Liver (tissue), 9 donors: Measurements from ENCODE around the gene TYRO3. TPM values are rescaled to one million over a fixed set of nuclear protein-coding genes. Genes with fewer than 3 reads are reported as not detected.

Experiments used
- DNase-seq: peaks from one replicate; pipeline ENCODE4 v3.0.0-alpha.2; 2017; ENCODE audit warnings: low spot score
- H3K27ac ChIP-seq, 2 donors: one replicate each; pipeline ENCODE4 v1.7.0; 2013; ENCODE audit warnings: inconsistent platforms in 2 of 2, low read length in 2 of 2, control low read depth in 1 of 2, low read depth in 1 of 2, mild to moderate bottlenecking in 1 of 2
- H3K27me3 ChIP-seq, 4 donors: one replicate each; pipeline versions ENCODE4 v1.6.1 to v1.7.0; 2013; ENCODE audit warnings: low read length in 3 of 4, inconsistent platforms in 1 of 4, mild to moderate bottlenecking in 1 of 4, moderate library complexity in 1 of 4; ENCODE audit not compliant: control insufficient read depth in 4 of 4, insufficient read depth in 4 of 4
- H3K36me3 ChIP-seq, 4 donors: one replicate each; pipeline versions ENCODE4 v1.6.1 to v1.7.0; 2013; ENCODE audit warnings: low read length in 3 of 4, mild to moderate bottlenecking in 3 of 4, low read depth in 1 of 4, moderate library complexity in 1 of 4; ENCODE audit not compliant: control insufficient read depth in 4 of 4, insufficient read depth in 3 of 4
- H3K4me1 ChIP-seq, 4 donors: one replicate each; pipeline versions ENCODE4 v1.6.1 to v1.7.0; 2013; ENCODE audit warnings: low read length in 3 of 4, mild to moderate bottlenecking in 3 of 4, moderate library complexity in 1 of 4; ENCODE audit not compliant: control insufficient read depth in 4 of 4, insufficient read depth in 4 of 4
- H3K4me3 ChIP-seq, 3 donors: one replicate each; pipeline versions ENCODE4 v1.6.1 to v1.7.0; 2013; ENCODE audit warnings: low read length in 3 of 3, control low read depth in 1 of 3, low read depth in 1 of 3, mild to moderate bottlenecking in 1 of 3
- H3K9ac ChIP-seq, 2 donors: one replicate each; pipeline ENCODE4 v1.7.0; 2013; ENCODE audit warnings: low read length in 2 of 2, mild to moderate bottlenecking in 2 of 2, moderate library complexity in 2 of 2, control low read depth in 1 of 2, low read depth in 1 of 2
- H3K9me3 ChIP-seq, 4 donors: one replicate each; pipeline versions ENCODE4 v1.6.1 to v1.7.0; 2013; ENCODE audit warnings: low read length in 3 of 4; ENCODE audit not compliant: control insufficient read depth in 4 of 4
- ATF3 ChIP-seq: IDR thresholded peaks from 2 replicates; pipeline ENCODE4 v1.6.1; 2016; ENCODE audit warnings: antibody characterized with exemption
- CTCF ChIP-seq: fragments of 150-350 bp; IDR thresholded peaks from 2 replicates; pipeline ENCODE4 v1.5.1; 2017; ENCODE audit warnings: improper control_type of control experiment, low read depth, low read length; ENCODE audit not compliant: missing input control
- EGR1 ChIP-seq, 2 donors: IDR thresholded peaks; 2 replicates each; pipeline ENCODE4 v1.6.1; 2016 to 2018; ENCODE audit warnings: antibody characterized with exemption in 2 of 2, low read depth in 2 of 2
- FOXA1 ChIP-seq: IDR thresholded peaks from 2 replicates; pipeline ENCODE4 v1.6.1; 2016; ENCODE audit warnings: antibody characterized with exemption
- FOXA2 ChIP-seq: IDR thresholded peaks from 2 replicates; pipeline ENCODE4 v1.6.1; 2016; ENCODE audit warnings: antibody characterized with exemption
- GABPA ChIP-seq, 2 donors: IDR thresholded peaks in 1 of 2; conservative IDR thresholded peaks in 1 of 2; 2 replicates each; pipeline ENCODE4 v1.6.1; 2016; ENCODE audit warnings: antibody characterized with exemption in 2 of 2, mild to moderate bottlenecking in 1 of 2, moderate library complexity in 1 of 2
- HNF4A ChIP-seq, 2 donors: conservative IDR thresholded peaks; 2 replicates each; pipeline ENCODE4 v1.6.1; 2016; ENCODE audit warnings: antibody characterized with exemption in 2 of 2, mild to moderate bottlenecking in 2 of 2
- HNF4G ChIP-seq: IDR thresholded peaks from 2 replicates; pipeline ENCODE4 v1.6.1; 2016; ENCODE audit warnings: antibody characterized with exemption
- JUND ChIP-seq, 2 donors: IDR thresholded peaks; 2 replicates each; pipeline ENCODE4 v1.6.1; 2016; ENCODE audit warnings: antibody characterized with exemption in 2 of 2
- MAX ChIP-seq: IDR thresholded peaks from 2 replicates; pipeline ENCODE4 v1.6.1; 2016; ENCODE audit warnings: antibody characterized with exemption
- NR2F2 ChIP-seq: IDR thresholded peaks from 2 replicates; pipeline ENCODE4 v1.6.1; 2016; ENCODE audit warnings: antibody characterized with exemption
- REST ChIP-seq: IDR thresholded peaks from 2 replicates; pipeline ENCODE4 v1.6.1; 2016; ENCODE audit warnings: antibody characterized with exemption, mild to moderate bottlenecking
- RXRA ChIP-seq, 2 donors: IDR thresholded peaks; 2 replicates each; pipeline ENCODE4 v1.6.1; 2017 to 2018; ENCODE audit warnings: antibody characterized with exemption in 2 of 2, mild to moderate bottlenecking in 1 of 2
- SP1 ChIP-seq: IDR thresholded peaks from 2 replicates; pipeline ENCODE4 v1.6.1; 2018; ENCODE audit warnings: antibody characterized with exemption, mild to moderate bottlenecking
- TAF1 ChIP-seq: conservative IDR thresholded peaks from 2 replicates; pipeline ENCODE4 v1.6.1; 2016; ENCODE audit warnings: antibody characterized with exemption, mild to moderate bottlenecking
- YY1 ChIP-seq: IDR thresholded peaks from 2 replicates; pipeline ENCODE4 v1.6.1; 2016; ENCODE audit warnings: antibody characterized with exemption, mild to moderate bottlenecking
- ZBTB33 ChIP-seq: IDR thresholded peaks from 2 replicates; pipeline ENCODE4 v1.6.1; 2016; ENCODE audit warnings: antibody characterized with exemption
- WGBS: extraction: QIAGEN DNeasy Blood & Tissue Kit; methylation state at CpG from one replicate; pipeline ENCODE4 v1.1.7; 2013; 5-methylcytosine and 5-hydroxymethylcytosine counted together
- polyA plus RNA-seq, 2 donors: library from polyadenylated mRNA; stranded (reverse) in 1 of 2; unstranded in 1 of 2; fragments of 200-250 nt in 1 of 2; fragments of >200 nt in 1 of 2; fragmentation: Nextera tagmentation in 1 of 2; extraction: Ambion mirVana in 1 of 2; gene quantifications; one replicate each; pipeline versions ENCODE4 v1.2.1 to v1.2.3, GENCODE V29; 2013 to 2015
- total RNA-seq, 2 donors: library from RNA; depleted of rRNA; stranded (reverse); fragments of >200 nt; gene quantifications; one replicate each; pipeline ENCODE4 v1.2.3, GENCODE V29; 2014
- donor health status: healthy.
- donor health status: healthy.
- donor health status: healthy.
- donor health status: healthy.
- donor health status: healthy.

The TYRO3 gene
- total and polyA plus RNA-seq, 4 donors, result 1.1 to 2.3 (median 2.3) TPM

GRCh38 chr15:41517895-41518449, 41.0 kb upstream of the TYRO3 start:
- peaks cover 0 to 6% (median 4%) of the 10 kb centered on the region in 4 donors for H3K4me1 ChIP-seq
- no peak for DNase-seq
- no peaks in the 10 kb centered on the region for H3K9me3 ChIP-seq
- no peak overlapping the region for H3K9ac ChIP-seq
- peaks cover 0 to 17% (median 6%) of the 10 kb centered on the region in 4 donors for H3K36me3 ChIP-seq
- WGBS, result 96% methylated on average over 8 of the region's 8 CpGs
- no peaks in the 10 kb centered on the region for H3K27me3 ChIP-seq
- TF ChIP-seq ATF3, result no peak
- TF ChIP-seq HNF4A (conservative IDR thresholded peaks at IDR 0.05), result no peak
- TF ChIP-seq EGR1 (IDR thresholded peaks at IDR 0.05; ENCODE audit: low read depth in 2 of 2), result no peak
- no peak for TF ChIP-seq TAF1
- no peak for TF ChIP-seq HNF4G
- no peak for TF ChIP-seq SP1
- TF ChIP-seq FOXA2, result no peak
- no peak for TF ChIP-seq RXRA (IDR thresholded peaks at IDR 0.05)
- TF ChIP-seq FOXA1, result no peak
- TF ChIP-seq REST, result no peak
- no peak for TF ChIP-seq NR2F2
- no peak for TF ChIP-seq CTCF
- TF ChIP-seq JUND (IDR thresholded peaks at IDR 0.05), result no peak
- no peak for TF ChIP-seq ZBTB33
- no peak for TF ChIP-seq MAX
- no peak for TF ChIP-seq YY1
- no peak for TF ChIP-seq GABPA (IDR thresholded peaks at IDR 0.05 in 1 of 2, conservative IDR thresholded peaks at IDR 0.05 in 1 of 2)
- no peak overlapping the region for H3K4me3 ChIP-seq
- H3K27ac ChIP-seq, result no peak overlapping the region
